Ovary (tissue), 9 donors: Measurements from ENCODE around the gene NDUFA6. TPM values are rescaled to one million over a fixed set of nuclear protein-coding genes. Genes with fewer than 3 reads are reported as not detected.

Experiments used
- DNase-seq, 5 donors: peaks; one replicate each; pipeline ENCODE4 v3.0.0-alpha.2; 2019 to 2020
- H3K27ac ChIP-seq, 2 donors: fragments of 200-600 bp; one replicate each; pipeline versions ENCODE4 v1.5.1 to v1.8.0; 2019 to 2022
- H3K27me3 ChIP-seq: fragments of 200-600 bp; one replicate; pipeline ENCODE4 v1.8.0; 2022
- H3K36me3 ChIP-seq: fragments of 200-600 bp; sonication (generic); one replicate; pipeline ENCODE4 v1.5.1; 2019
- H3K4me1 ChIP-seq: one replicate; pipeline ENCODE4 v1.8.1; 2013; ENCODE audit warnings: mild to moderate bottlenecking, moderate library complexity; ENCODE audit not compliant: insufficient read depth
- H3K4me3 ChIP-seq: fragments of 200-600 bp; sonication (generic); one replicate; pipeline ENCODE4 v1.5.1; 2017
- H3K9me3 ChIP-seq, 2 donors: fragments of 200-600 bp in 1 of 2; sonication (generic) in 1 of 2; one replicate each; pipeline versions ENCODE4 v1.5.1 to v1.8.1; 2013 to 2019; ENCODE audit warnings: mild to moderate bottlenecking in 1 of 2, moderate library complexity in 1 of 2
- CTCF ChIP-seq, 3 donors: fragments of 450-650 bp in 2 of 3; fragments of 200-600 bp in 1 of 3; IDR thresholded peaks; one replicate each; pipeline versions ENCODE4 v1.5.1 to v1.8.0; 2016 to 2022; ENCODE audit warnings: antibody characterized with exemption in 3 of 3, mild to moderate bottlenecking in 1 of 3
- EP300 ChIP-seq: sonication (generic); formaldehyde crosslinking; IDR thresholded peaks from one replicate; pipeline ENCODE4 v1.6.1; 2017; ENCODE audit warnings: antibody characterized with exemption
- POLR2A ChIP-seq: fragments of 450-650 bp; IDR thresholded peaks from one replicate; pipeline ENCODE4 v1.6.1; 2017; ENCODE audit warnings: antibody characterized with exemption, mild to moderate bottlenecking, moderate library complexity
- WGBS, 3 donors: extraction: QIAGEN DNeasy Blood & Tissue Kit in 1 of 3; methylation state at CpG; one replicate each; pipeline versions ENCODE4 v1.1.5 to v1.1.7; 2013 to 2017; 5-methylcytosine and 5-hydroxymethylcytosine counted together
- intact Hi-C, 4 donors: fragments of 100-400 bp; cut with DNase I; formaldehyde crosslinking; loops; one replicate each; pipeline versions ENCODE4 v1.11.0 to v1.15.1; 2022 to 2023
- polyA plus RNA-seq, 2 donors: library from polyadenylated mRNA; stranded (reverse); fragments of 200-250 nt in 1 of 2; fragments of 350-450 nt in 1 of 2; fragmentation: Illumina TruSeq in 1 of 2; extraction: RNeasy Lipid Tissue Mini Kit (QIAGEN cat#74804) in 1 of 2; gene quantifications; one replicate each; pipeline ENCODE4 v1.2.3, GENCODE V29; 2013 to 2014
- total RNA-seq, 7 donors: library from RNA; depleted of rRNA in 2 of 7; stranded (reverse); fragments of >200 nt in 2 of 7; fragmentation: NEBNext Ultra II Directional in 3 of 7; extraction: Animal tissue kit (Norgen Biotek cat#: 25700) in 3 of 7; gene quantifications; one replicate each; pipeline versions ENCODE4 v1.1.0 to v1.2.4, GENCODE V29; 2016 to 2023
- donor health status: DM: no; HTN: no; CAD: no; lungs with moderate emphysema.
- donor health status: DM: no; HTN: no; CAD: no.
- donor health status: Bipolar disorder and iron deficiency.
- donor health status: DM: yes; HTN: yes; CAD: no.
- donor health status: DM: no; HTN: no; CAD: no.
- donor health status: DM: yes; HTN: yes; CAD: no.

NDUFA6 gene
- total and polyA plus RNA-seq, 9 donors = 28.3 to 82.8 (median 47.6) TPM

- Histone ChIP-seq H3K4me3 (no peak overlapping the region), H3K36me3 (no peaks in the 10 kb centered on the region), H3K27ac (no peak overlapping the region), H3K27me3 (no peaks in the 10 kb centered on the region), H3K9me3 (no peaks in the 10 kb centered on the region), H3K4me1 (no peaks in the 10 kb centered on the region)
- TF ChIP-seq POLR2A = no peak
- no peak for TF ChIP-seq CTCF (IDR thresholded peaks at IDR 0.05)
- TF ChIP-seq EP300 = no peak
- peak in 1 of 5 donors; percentile 7 for DNase-seq
- intact Hi-C loops = no loop called here
- WGBS, 3 donors = 86 to 94% (median 88%) methylated on average over 5 of the region's 5 CpGs
Measured at GRCh38 chr22:42060489-42060888, 30.1 kb downstream of the NDUFA6 start.

GRCh38 chr22:42056757-42057511 is 33.6 kb downstream of the NDUFA6 start:
- H3K27me3 ChIP-seq = no peaks in the 10 kb centered on the region
- DNase-seq = no peak
- H3K27ac ChIP-seq = no peak overlapping the region
- WGBS, 3 donors = 96 to 98% (median 97%) methylated on average over 1 of the region's 1 CpG
- no peaks in the 10 kb centered on the region for H3K4me1 ChIP-seq
- intact Hi-C loops = loop anchor here in 1 of 4 donors (5.0 kb wide), 1 partner anchor 45 kb away; no protein-coding TSS in a partner anchor
- no peaks in the 10 kb centered on the region for H3K36me3 ChIP-seq
- H3K9me3 ChIP-seq = no peaks in the 10 kb centered on the region
- H3K4me3 ChIP-seq = no peak overlapping the region
- TF ChIP-seq POLR2A (no peak), EP300 (no peak), CTCF (IDR thresholded peaks at IDR 0.05) (no peak)

- 82 to 87% (median 84%) methylated on average over 3 of the region's 3 CpGs for WGBS, 3 donors
- Histone ChIP-seq H3K4me3 (no peak overlapping the region), H3K36me3 (no peaks in the 10 kb centered on the region), H3K27me3 (no peaks in the 10 kb centered on the region), H3K27ac (no peak overlapping the region), H3K9me3 (no peaks in the 10 kb centered on the region), H3K4me1 (no peaks in the 10 kb centered on the region)
- DNase-seq = no peak
- no peak for TF ChIP-seq POLR2A
- TF ChIP-seq EP300 = no peak
- TF ChIP-seq CTCF (IDR thresholded peaks at IDR 0.05) = no peak
- intact Hi-C loops = no loop called here
Measured at GRCh38 chr22:42052765-42053164, 37.8 kb downstream of the NDUFA6 start.

GRCh38 chr22:42050641-42051180 is 39.9 kb downstream of the NDUFA6 start:
- H3K9me3 ChIP-seq = no peaks in the 10 kb centered on the region
- no peaks in the 10 kb centered on the region for H3K4me1 ChIP-seq
- intact Hi-C loops = no loop called here
- no peak for DNase-seq
- WGBS, 3 donors = 54 to 61% (median 57%) methylated on average over 2 of the region's 2 CpGs
- no peak overlapping the region for H3K4me3 ChIP-seq
- H3K27ac ChIP-seq = no peak overlapping the region
- TF ChIP-seq EP300 = no peak
- TF ChIP-seq CTCF (IDR thresholded peaks at IDR 0.05) = no peak
- TF ChIP-seq POLR2A = no peak
- no peaks in the 10 kb centered on the region for H3K36me3 ChIP-seq
- no peaks in the 10 kb centered on the region for H3K27me3 ChIP-seq
